ENCODE results near the gene SHE. TPM values are rescaled to one million over a fixed set of nuclear protein-coding genes. Genes with fewer than 3 reads are reported as not detected.
A peak's percentile ranks its signal among the peaks of the same experiment; 100 is the strongest.

Gene SHE
- total and polyA plus RNA-seq, 10 of the 15 experiments (the other 5 are each of a cell fraction or from before 2014, with no cell fraction given), result under 0.01 to 0.05 (median 0.03) TPM; not detected in 3

GRCh38 chr1:154445040-154445472 is 57.2 kb downstream of the SHE start (continued):
- TF ChIP-seq PBX3 (IDR thresholded peaks at IDR 0.05; ENCODE audit: insufficient replicate concordance, low read depth, low read length) (peak; percentile 11), SMAD5 (IDR thresholded peaks at IDR 0.05; ENCODE audit: low read depth) (no peak), MEF2A (IDR thresholded peaks at IDR 0.05; ENCODE audit: insufficient read depth, low read depth, low read length) (0 out of 2 replicates have a peak, but pooled peaks have one; percentile 33), SMAD1 (IDR thresholded peaks at IDR 0.05; ENCODE audit: low read depth, partially characterized antibody) (no peak), TCF3 (IDR thresholded peaks at IDR 0.05; ENCODE audit: borderline replicate concordance, insufficient read depth, low read depth, low read length) (no peak), ZNF217 (IDR thresholded peaks at IDR 0.05) (0 out of 2 replicates have a peak, but pooled peaks have one; percentile 59), POLR2A (IDR thresholded peaks at IDR 0.05; ENCODE audit: low read depth, low read length) (no peak), KAT2A (conservative IDR thresholded peaks at IDR 0.05; ENCODE audit: control insufficient read depth, low read depth, low read length) (no peak), YBX1 (IDR thresholded peaks at IDR 0.05) (no peak), PML (IDR thresholded peaks at IDR 0.05; ENCODE audit: low read length) (0 out of 2 replicates have a peak, but pooled peaks have one; percentile 40), ZBED1 (IDR thresholded peaks at IDR 0.05; ENCODE audit: borderline replicate concordance) (0 out of 2 replicates have a peak, but pooled peaks have one; percentile 16), CBX5 (IDR thresholded peaks at IDR 0.05; ENCODE audit: low read depth) (0 out of 2 replicates have a peak, but pooled peaks have one; percentile 36), IRF5 (IDR thresholded peaks at IDR 0.05; ENCODE audit: borderline replicate concordance) (peak; percentile 64; the same call in 1 of the 2 replicates), ZNF592 (IDR thresholded peaks at IDR 0.05) (no peak), TBL1XR1 (IDR thresholded peaks at IDR 0.05; ENCODE audit: low read depth, low read length) (0 out of 2 replicates have a peak, but pooled peaks have one; percentile 51), MTA3 (IDR thresholded peaks at IDR 0.05; ENCODE audit: borderline replicate concordance, low read length) (peak; percentile 82; the same call in 1 of the 2 replicates), HCFC1 (IDR thresholded peaks at IDR 0.05; ENCODE audit: low read length) (no peak), CBFB (IDR thresholded peaks at IDR 0.05; ENCODE audit: low read depth) (peak; percentile 94), E4F1 (IDR thresholded peaks at IDR 0.05; ENCODE audit: borderline replicate concordance, partially characterized antibody) (no peak), IKZF1 (conservative IDR thresholded peaks at IDR 0.05) (peak; percentile 85), GATAD2B (conservative IDR thresholded peaks at IDR 0.05; ENCODE audit: low read depth) (peak; percentile 55; the same call in 1 of the 2 replicates), PAX5 (IDR thresholded peaks at IDR 0.05; ENCODE audit: borderline replicate concordance, low read depth, low read length) (peak; percentile 42; the same call in 1 of the 2 replicates), IKZF2 (IDR thresholded peaks at IDR 0.05) (peak; percentile 77 to 82)

Data from GM12878 (cell line).